ENCODE results near the gene ERC2.

ERC2 gene

DNA sequence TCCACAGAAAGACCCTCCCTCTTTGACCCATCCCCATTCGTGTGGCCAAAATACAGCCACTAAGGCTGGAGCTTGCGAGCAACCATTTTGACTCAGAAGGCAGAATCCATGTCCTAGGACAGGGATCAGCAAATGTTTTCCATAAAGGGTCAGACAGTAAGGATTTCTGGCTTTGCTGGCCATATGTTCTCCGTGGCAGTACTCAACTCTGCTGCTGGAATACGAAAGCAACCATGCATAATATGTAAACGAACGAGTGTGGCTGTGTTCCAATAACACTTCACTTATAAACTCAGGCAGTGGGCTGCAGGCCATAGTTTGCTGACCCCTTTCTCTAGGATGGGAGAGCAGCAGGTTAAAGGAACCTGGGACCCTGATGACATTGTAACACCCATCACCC, 903.5 kb downstream of the ERC2 start:
- no peak for DNase-seq

GRCh38 chr3:55562700-55563099, 905.6 kb downstream of the ERC2 start:
- no peak for DNase-seq

GRCh38 chr3:55559500-55560423, 908.5 kb downstream of the ERC2 start:
- DNase-seq = no peak

DNA sequence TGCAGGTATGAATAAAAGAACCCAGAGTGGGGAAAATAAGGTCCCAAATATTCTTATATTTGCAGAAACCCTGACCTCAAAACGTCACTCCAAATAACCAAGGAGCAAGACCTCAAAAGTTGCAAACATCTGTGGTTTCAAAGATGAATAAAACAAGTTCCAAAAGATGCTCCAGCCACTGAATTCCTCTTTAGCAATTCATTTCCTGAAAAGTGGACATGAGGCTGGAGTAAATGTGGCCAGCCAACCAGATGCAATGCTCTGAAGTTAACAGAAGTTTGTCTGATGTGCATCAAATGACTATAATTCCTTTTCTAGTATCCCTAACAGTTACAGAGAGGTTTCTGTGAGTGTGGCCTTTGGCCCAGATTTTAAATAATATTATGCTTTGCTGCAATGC, 910.0 kb downstream of the ERC2 start:
- DNase-seq = no peak

DNA sequence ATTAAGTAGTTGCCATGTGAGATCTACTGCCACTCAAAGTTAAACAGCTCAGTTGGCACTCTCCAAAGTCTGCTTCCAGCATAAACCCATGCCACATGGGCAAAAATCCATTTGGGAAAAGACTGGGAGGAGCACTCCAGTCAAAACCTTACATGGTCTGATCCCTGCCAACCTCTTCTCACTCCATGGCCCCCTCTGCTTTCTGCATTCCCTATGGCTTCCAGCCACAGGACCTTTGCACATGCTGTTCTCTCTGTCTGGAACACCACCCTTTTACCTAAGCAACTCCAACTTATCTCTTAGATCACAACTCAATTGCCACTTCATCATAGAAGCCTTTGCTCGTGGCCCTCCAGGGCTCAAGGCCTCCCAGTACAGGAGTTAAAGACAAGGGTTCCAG, 910.7 kb downstream of the ERC2 start:
- no peak for DNase-seq

DNA sequence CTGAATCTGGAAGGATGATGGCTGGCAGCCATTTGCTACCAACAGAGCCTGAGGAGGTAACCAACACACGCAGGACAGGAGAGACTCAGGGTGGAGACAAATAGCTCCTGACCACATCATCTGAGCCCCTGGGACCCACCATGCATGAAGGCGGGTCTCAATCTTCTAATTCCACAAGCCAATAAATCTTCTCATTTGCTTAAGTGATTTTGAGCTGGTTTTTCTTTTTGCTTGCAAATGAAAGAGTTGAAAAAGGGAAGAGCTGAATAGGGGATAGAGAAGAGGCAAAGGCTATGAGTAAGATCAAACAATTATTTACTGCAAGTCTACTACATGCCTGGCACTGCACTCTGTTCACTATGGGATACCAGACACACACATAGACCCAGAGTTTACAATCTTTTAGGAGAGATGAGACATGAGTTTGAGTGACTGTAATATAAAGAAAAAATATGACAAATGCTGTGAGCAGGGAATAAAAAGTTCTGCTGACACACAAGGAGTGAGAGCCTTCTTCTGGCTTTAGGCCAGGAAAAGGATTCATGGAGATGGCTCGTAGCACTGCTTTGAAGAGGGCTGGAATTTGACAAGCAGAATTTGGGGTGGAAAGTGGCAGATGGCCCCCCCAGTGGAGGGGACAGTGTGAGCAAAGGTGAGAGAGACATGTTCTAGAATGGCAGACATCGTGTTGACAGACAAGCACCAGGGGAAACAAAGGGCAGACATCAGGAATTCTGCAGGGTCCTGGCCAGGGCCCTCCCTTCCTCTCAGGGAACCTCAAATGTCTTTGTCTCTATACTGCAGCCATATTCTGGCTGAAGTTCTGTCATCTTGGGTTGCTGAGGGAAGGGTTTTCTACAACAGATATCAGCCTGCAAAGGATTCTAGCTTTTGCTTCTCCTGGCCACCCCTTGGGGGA, 911.4 kb downstream of the ERC2 start:
- DNase-seq = no peak

- DNase-seq = no peak
These were observed 912.2 kb downstream of the ERC2 start for GRCh38 chr3:55555873-55556618.

GRCh38 chr3:55554634-55555425, 913.4 kb downstream of the ERC2 start:
- no peak for DNase-seq

GRCh38 chr3:55551644-55552043, 916.6 kb downstream of the ERC2 start:
- DNase-seq = no peak

- DNase-seq = no peak
These were observed 919.1 kb downstream of the ERC2 start for GRCh38 chr3:55549177-55549576.

DNA sequence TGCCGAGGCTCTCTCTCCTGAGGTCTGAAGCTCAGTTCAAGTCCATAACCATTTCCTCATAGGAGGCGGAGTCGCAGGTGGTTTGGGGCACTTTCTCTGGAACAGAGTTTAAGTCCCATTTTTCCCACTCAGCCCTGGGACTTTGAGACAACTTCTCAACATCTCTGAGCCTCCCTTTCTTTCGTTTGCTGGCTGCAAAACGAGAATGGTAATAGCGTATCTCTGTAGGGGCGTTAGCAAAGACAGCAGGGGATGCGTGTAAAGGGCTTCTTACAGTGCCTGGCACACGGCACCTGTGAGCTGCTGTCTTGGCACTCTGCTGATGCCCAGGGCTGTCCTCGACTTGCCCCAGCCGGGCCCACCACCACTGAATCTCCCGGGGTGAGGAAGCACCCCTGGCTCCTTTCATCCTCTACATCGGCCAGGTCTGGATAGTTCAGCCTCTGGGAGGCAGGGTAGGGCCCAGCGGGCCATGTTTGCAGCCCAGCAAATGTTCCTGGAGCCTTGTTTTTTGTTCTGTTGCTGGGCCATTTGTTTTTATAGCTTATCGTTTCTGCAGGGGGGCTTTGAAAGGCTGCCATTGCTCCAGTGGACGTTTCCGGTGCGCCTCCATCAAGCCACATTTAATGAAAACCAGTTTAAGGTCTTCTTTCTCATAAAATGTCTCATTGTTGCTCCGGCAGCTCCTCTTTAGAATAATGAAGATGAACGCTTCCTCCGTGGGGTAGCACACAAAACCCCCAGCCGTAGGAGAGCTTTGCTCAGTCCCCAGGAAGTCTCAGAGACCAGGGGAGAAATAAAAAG, 921.2 kb downstream of the ERC2 start:
- no peak for DNase-seq

DNA sequence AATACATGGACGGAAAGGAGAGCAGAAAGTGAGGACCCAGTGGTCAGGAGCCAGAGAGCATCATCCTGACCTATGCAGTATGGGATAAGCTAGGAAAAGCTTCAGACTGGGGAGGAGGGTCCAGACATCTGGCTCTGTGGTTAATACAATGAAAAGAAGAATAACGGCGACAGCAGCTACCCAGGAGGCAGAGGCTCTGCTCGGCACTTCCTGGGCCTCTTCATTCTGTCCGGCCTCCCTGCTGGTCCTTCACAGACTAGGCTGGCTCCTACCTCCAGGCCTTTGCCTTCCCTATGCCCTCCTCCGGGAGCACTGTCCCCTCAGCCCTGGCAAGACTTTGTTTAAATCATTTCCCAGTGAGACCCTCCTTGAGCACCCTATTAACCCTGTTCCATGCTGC, 922.3 kb downstream of the ERC2 start:
- DNase-seq = no peak

DNA sequence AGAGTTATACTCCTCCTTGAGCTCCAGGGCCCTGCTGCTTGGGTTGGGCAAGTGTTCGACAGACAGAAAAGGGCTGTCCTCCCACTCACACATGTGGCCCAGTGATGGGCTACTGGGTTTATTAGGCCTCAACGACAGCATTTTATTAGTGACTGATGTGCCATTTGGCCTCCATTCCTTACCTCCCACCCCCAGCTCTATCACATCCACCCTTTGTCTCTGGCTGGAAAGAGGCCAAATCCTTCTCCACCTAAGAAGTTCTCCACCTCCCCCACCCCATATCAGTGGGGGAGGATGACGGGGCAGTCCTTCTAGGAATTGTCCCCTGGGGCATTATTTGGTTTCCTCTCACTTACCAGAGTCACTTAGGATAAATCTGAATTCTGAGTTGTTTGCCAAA, 924.0 kb downstream of the ERC2 start:
- DNase-seq = no peak

DNA sequence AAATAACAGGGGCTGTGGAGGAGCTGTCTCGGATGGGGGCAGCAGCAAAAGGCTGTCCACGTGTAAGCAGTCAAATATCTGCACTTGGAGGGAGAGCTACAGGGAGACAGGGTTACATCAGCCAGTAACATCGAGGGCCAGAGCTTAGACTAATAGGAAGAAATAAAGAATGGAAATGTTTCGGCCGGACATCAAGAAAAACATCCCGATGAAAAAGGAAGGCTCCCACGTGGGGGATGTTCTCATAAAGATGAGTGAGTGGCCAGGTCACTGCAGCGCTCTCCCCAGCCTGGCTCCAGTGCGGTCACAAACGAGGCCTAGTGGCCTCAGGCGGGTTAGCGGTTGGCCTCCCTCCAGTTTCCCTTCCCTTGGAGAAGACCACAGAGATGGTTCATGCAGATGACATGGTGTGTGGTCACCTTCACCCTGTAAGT, 925.1 kb downstream of the ERC2 start:
- no peak for DNase-seq

- DNase-seq = no peak
These were observed 926.8 kb downstream of the ERC2 start for GRCh38 chr3:55541456-55541855.

DNA sequence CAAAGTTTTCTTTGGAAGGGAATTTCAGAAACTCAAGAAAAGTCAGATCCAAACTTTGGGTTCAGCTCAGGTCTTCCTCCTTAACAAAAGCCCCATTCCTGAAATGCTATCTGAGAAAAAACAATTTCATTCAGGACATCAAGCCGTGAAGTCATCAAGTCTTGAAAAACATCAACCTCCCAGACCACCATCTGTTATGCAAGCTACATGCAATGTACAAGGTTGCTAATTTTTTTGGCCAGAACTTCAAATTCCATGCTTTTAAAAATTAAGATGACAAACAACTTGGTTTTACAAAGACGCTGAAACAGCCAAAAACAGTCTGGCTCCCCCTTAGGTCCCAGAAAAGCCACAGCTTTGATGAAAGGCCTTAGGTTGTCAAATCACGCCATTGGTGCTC, 927.3 kb downstream of the ERC2 start:
- no peak for DNase-seq

DNA sequence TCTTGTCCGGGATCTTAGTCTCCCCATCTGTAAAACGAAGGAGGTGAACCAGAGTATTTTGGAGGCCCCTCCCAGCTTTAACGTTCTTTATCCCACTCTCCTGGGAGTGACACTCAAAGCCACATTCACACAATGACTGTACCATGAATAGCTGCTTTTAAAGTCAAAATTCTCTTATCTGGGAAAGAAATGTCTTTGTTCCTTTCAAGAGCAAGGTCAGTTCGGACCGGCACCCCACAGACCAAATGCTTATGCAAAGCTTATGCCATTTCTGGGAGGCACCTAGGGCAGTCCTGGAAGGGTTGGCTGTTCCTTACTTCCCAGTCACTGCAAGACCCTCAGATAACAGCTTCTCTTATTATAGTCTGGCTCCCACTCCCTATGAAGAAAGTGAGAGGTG, 927.7 kb downstream of the ERC2 start:
- DNase-seq = no peak

GRCh38 chr3:55538158-55538557, 930.1 kb downstream of the ERC2 start:
- no peak for DNase-seq

- no peak for DNase-seq
These were observed 930.7 kb downstream of the ERC2 start for GRCh38 chr3:55537563-55537962.

- no peak for DNase-seq
These were observed 931.1 kb downstream of the ERC2 start for GRCh38 chr3:55537129-55537528.

DNA sequence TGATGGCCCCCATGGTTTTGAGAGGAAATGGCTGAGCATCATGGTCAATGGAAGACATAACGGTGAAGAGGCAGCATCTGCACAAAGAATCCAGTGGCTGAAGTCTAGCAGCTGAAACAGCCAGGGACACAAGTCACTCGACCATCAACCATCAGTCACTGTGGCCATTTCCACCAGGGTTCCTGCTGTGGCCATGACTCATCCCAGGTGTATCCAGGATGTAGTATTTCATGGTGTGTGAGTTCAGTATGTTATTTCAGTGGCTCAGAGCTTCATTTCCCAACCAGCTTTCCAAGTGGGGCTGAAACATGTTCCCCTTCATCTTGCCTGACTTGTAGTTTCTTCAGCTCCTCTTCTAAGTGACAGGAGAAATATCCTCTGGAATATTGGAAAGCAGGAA, 933.4 kb downstream of the ERC2 start:
- DNase-seq = no peak

Data from NCI-H2029 (cell line).